Measurements from ENCODE around the gene MMP25.
"Not testable (repeated sequence)": the region's sequence is repeated elsewhere in the genome, so short reads cannot be mapped to it uniquely, and the experiment has no call there.

Gene MMP25

DNA sequence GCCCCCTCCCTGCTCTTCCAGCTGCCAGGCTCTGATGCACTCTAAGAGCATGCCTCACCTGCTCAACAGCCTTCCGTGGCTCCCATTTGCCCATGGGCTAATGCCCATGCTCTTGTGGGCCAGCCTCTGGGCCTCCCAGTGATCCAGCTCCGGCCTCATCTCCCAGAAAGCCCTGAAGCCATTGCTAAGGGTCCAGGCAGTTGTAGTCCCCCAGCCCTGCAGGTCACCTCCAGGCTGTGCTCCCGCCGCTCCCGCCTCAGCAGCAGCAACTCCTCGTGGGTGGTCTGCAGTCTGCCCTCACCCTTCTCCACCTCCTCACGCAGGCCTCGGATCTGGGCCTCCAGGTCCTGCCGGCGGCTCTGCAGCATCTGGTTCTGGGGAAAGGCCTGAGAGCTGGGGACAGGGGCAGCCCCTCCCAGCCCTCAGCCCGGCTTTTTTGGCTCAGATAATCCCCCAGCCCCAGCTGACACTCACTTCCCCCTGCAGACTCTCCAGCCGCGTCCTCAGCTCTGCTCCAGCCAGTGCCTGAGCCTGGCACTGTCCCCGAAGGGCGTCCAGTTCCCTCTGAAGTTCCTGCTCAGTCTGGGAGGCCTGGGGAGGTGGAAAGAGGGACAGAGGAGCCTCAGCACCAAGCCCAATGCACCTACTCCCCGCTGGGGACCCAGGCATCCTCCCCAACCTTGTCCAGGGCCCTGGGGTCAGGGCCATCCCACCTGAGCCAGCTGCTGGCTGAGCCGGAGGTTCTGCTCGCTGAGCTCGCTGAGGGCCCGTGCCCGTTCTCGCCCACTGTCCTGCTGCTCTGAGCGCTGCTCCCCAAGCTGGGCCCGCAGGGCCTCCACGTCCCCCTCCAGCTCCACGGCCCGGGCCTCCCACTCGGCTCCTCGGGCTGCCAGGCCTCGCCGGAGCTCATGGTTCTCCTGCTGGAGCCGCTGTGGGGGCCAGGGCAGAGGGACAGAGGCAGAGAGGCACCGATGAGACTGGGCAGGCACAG is 15.8 kb upstream of the MMP25 start:
- DNase-seq = no peak

DNA sequence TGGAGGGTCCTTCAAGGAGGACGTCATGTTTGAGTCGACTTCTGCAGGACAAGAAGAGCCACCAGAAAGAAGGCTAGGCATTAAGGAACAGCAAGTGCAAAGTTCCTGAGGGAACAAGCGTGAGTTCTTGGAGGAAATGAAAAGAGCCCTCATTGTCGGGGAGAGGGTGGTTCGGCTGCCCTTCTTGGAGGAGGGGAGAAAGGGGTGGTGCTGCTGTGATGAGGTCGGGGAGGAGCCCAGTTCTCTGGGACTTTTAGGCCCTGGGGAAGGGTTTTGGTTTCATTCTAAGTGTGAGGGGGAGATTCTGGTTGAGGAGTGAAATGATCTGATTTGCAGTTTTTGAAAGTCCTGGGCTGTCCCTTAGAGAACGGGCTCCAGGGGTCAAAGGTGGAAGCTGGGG is 13.7 kb upstream of the MMP25 start:
- no peak for DNase-seq

DNA sequence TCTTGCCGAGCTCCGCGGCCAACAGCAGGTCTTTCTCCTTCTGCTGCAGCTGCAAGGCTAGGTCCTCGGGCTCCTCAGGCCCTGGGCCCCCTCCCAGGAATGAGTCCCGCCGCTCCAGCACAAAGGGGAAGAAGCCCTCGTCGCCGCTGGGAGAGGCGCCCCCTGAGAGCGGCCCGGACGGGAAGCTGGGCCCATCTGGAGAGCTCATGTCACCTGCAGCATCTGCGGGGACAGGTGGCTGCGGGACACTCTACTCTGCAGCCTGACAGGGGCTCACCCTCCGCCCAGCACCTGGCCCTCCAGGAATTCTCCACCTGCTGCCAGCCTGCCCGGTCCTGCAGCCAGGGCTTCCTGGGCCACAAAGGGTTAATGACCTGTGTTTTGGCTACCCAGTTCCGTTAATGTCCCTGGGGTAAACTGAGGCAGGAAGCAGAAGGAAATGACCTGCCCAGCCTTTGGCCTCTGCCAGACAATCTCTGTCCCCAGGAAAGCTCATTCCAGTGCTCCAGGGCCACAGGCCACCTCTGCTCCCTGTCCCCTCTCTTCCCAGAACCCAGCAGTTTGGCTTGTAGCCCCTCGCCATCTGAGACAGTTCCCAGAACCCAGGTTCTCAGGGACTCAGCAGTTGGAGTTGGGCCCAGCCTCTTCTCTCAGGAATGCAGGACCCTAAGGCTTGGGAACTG is 10.9 kb upstream of the MMP25 start:
- DNase-seq = no peak

DNA sequence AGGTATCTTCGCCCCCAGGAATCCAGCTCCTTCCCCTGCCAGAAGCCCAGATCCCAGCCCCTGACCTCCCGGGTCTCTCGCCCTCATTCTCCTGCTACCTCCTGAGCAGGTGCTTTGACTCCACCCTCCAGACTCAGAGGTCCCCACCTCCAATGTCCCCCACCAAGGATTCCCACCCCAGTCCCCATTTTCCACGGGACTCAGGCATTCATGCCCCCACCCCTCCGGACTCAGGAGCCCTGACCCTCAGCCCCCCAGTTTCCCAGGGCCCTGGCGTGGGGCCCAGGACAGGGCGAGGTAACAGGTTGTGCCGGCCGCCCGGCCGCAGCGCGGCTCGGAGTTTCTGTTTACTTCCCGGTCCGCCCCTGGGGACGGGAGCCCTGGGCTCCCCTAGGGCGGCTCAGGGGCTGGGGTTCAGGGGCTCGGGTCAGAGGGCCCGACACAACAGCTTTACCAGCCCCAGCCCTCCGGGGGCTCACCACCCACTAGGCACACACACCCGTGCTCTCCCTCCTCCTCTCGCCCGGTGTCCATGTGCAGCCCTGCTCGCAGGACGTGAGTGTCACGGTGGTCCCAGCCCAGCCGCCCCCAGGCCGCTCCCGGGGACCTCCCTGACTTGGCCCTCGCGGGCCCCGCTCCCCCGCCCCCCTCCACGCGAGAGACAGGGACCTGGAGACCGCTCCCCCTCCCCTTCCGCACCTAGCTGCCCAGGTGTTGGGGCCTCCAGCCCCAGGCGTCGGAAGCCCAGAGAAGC is 10.2 kb upstream of the MMP25 start:
- DNase-seq = no peak

DNA sequence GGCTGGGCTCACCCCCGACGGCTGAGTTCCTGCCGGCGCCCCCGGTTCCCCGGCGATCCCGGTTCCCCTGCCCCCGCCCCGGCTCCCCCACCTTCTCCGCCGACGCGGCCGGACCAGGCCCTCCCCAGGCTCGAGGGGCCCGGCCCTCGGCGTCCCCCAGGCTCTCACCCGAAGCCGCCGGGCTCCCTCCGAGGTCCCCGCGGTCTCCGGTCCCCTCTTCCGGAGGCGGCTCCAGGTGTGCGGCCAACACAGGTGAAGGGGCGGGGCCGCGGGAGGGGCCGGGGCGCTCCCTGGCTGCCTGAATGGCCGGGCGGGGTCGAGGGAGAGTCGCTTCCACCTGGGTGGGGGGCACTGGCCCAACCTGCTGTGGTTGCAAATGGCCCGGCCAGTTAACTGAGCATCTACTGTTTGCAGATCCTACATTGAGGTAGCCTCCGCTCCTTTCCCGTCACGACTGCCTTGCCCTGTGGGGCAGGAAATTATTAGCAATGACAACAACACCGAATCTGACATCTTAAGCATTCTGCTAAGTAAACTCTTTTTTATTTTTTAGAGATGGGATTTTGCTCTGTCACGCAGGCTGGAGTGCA is 9.5 kb upstream of the MMP25 start, which contains the start of gene BICDL2:
Gene BICDL2, minus strand, starts transcription at position 219 of the 590 bp plus-strand sequence. CDS start 1,448 bp downstream, outside the sequence.
- no peak for DNase-seq

DNA sequence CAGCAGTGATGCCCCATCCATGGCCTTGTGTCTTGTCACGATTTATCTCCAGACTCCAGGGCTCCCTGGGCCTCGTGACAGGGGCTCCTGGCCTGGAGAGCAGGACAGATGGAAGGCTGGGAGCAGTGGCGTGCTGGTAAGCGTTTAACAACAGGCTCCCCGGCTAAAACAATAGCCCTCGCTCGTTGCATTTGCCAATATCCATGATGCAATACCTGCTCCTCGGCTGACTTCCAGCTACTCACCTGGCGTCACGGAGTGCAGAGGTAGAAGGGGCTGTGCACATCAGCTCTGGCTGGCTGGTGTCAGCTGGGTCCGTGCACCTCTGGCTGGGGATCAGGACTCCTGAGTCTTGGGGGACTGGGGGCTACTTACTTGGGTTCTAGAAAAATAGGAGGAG is 8.1 kb upstream of the MMP25 start:
- DNase-seq = no peak

DNA sequence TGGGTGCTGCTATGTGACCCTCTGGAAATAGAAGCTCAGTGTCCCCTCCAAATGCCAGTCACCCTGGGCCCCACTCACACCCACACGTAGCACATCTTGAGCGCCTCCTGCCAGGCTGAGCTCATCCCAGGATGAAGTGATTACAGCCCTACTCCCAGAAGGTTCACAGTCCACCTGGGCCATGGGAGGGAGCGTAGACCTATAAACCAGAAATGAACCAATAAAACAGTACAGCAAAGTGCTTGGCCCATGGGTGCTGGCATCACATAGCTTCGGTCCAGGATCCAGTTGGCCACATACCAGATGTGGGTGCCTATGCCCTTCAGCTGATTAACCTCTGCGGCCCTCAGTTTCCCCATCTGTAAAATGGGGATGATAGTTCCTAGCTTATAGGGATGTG is 7.5 kb upstream of the MMP25 start:
- no peak for DNase-seq

DNA sequence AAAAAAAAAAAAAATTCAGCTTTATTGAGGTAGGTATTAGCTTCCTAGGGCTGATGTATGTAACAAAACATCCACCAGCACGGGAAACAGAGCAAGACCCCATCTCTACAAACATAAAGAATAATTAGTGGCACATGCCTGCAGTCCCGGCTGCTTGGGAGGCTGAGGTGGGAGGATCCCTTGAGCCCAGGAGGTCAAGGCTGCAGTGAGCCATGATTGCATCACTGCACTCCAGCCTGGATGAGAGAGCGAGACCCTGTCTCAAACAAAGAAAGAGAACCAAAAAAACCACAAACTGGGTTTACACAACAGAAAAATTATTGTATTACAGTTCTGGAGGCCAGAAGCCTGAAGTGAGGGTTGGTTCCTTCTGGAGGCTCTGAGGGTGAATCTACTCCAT is 4.0 kb upstream of the MMP25 start:
- DNase-seq = no peak

DNA sequence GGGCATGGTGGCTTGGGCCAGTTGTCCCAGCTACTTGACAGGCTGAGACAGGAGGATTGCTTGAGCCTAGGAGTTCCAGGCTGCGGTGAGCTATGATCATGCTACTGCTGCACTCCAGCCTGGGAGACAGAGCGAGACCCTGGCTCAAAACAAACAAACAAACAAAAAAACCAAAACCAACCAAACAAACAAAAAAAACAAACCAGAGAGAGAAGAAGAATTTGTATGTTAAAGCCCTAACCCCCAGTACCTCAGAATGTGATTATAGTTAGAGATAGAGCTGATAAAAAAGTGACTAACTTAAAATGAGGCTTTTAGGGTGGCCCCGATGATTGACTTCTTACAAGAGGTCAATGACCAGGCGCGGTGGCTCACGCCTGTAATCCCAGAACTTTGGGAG is 1.7 kb upstream of the MMP25 start:
- no peak for DNase-seq

DNA sequence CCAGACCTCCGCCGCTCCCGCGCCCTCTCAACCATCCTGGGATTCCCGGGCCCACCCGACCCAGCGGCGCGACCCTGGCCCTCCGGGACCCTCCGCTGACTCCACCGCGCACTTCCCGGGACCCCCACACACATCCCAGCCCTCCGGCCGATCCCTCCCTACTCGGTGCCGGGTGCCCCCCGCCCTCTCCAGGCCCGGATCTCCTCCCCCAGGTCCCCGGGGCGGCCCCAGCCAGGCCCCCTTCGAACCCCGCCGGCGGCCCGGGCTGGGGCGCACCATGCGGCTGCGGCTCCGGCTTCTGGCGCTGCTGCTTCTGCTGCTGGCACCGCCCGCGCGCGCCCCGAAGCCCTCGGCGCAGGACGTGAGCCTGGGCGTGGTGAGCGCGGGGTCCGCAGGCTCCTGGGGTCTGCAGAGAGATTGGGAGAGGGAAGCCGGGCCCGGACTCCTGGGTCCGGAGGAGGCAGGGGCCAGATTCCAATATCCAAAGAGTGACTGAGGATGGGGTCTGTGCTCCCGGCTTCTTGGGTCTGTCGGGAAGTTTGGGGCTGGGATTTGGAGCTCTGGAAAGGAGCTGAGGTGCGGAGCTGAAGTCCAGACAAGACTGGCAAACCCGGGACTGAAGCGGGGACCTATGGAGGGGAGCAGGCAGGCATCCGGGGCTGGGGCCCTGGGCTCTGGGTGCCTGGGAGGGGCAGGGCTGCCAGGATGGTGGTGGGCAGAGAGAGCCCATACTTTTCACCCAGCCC is 453 bp downstream of the MMP25 start:
- DNase-seq = no peak

DNA sequence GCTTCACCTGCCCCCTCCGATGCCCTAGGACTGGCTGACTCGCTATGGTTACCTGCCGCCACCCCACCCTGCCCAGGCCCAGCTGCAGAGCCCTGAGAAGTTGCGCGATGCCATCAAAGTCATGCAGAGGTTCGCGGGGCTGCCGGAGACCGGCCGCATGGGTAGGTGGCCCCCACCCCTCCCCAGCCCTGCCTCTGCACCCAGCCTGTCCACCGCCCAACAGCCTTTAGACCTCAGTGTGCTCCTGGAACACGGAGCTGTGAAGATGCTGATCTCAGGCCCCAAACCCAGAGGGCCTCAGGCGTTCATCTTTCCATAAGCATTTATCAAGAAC is 993 bp downstream of the MMP25 start:
- DNase-seq = no peak

DNA sequence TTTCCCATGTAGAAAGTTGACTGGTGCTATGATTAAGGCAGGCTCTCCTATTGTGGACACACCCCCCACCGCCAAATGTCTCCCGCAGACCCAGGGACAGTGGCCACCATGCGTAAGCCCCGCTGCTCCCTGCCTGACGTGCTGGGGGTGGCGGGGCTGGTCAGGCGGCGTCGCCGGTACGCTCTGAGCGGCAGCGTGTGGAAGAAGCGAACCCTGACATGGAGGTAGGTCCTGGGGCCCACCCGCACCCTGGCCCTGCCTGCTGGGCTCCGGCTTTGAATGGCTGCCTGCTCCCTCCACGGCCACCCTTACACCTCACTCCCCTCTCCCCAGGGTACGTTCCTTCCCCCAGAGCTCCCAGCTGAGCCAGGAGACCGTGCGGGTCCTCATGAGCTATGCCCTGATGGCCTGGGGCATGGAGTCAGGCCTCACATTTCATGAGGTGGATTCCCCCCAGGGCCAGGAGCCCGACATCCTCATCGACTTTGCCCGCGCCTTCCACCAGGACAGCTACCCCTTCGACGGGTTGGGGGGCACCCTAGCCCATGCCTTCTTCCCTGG is 3.6 kb downstream of the MMP25 start:
- no peak for DNase-seq

DNA sequence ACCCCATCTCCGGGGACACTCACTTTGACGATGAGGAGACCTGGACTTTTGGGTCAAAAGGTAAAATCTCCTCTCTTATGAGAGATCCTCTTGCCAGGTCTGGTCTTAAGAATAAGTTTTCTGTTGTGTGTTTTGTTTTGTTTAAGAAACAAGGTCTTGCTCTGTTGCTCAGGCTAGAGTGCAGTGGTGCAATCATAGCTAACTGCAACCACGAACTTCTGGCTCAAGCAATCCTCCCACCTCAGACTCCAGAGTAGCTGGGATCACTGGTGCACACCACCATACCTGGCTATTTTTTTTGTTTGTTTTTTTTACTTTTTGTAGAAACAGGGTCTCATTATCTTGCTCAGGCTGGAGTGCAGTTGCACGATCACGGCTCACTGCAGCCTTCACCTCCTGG is 4.1 kb downstream of the MMP25 start:
- no peak for DNase-seq

DNA sequence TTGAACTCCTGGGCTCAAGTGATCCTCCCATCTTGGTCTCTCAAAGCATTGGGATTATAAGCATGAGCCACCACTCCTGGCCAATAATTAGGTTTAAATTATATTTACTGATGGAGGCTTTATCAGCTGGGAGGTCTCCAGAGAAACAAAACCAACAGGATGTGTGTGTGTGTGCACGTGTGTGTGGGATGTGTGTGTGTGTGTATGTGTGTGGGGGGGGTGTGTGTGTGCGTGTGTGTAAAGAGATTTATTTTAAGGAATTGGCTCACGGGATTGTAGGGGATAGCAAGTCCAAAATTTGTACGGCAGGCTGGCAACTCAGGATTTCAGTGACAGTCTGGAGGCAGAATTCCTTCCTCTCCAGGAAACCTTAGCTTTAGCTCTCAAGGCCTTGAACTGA is 4.6 kb downstream of the MMP25 start:
- no peak for DNase-seq

DNA sequence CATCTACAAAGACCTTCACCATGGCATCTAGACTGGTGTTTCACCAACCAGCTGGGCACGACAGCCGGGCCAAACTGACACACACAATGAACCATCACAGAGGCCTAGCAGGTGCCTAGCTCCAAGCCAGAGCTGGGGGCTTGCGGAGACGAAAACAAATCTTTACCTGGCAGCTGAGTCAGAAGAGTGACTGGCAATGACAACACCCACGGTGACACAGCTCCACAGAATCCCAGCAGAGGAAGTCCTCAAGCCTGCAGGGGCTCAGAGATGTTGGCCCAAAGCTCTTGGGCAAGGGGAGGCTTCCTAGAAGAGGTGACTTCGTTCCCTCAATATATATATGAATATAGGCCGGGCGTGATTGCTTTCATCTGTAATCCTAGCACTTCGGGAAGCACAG is 5.1 kb downstream of the MMP25 start:
- no peak for DNase-seq

DNA sequence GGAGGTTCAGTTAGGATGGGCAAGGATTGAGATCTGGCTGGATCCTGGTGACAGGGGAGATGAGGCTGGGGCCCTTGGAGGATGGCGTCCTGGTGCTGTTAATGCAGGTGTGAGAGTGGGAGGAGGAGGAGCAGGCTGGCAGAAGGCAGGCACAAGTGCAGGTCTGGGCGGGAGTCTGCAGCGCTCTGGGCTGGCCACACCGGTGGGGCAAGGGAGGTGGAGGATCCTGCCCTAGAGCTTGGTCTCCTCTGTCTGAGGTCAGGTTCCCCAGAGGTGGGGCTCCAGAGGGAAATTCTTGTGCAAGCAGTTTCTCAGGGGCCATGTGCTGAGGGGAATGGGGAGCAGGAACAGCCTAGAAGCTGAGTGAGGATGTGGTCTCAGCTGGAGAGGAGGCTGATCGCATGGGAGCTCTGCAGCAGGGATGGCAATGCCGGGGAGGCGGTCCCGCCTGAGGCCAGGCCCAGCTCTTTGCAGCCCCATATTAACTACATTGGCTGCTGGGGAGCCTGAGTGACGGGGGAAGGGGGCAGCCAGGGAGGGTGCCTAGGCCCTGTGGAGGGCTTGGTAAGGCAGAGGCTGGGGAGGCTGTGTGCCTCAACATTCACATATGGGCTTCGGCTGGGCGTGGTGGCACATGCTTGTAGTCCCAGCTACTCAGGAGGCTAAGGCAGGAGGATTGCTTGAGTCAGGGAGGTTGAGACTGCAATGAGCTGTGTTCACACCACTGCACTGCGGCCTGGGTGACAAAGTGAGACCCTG is 6.4 kb downstream of the MMP25 start:
- not testable (repeated sequence) for DNase-seq

DNA sequence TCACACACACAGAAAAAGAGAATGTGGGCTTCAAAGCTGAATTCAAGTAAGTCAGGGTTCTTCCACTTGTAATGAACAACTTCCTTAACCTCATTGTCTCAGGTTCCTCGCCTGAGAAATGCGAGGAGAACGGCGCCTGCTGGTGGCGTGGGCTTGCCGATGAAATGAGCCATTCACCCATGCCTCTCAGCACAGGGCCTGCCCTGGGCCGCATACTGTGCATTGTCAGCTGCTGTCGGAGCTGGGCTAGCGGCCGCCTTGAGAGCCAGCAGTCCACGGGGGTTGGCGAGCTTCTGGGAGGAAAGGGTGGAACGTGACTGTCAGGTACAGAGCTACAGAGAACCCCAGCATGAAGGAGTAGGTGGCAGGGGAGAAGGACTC is 7.0 kb downstream of the MMP25 start:
- DNase-seq = not testable (repeated sequence)

DNA sequence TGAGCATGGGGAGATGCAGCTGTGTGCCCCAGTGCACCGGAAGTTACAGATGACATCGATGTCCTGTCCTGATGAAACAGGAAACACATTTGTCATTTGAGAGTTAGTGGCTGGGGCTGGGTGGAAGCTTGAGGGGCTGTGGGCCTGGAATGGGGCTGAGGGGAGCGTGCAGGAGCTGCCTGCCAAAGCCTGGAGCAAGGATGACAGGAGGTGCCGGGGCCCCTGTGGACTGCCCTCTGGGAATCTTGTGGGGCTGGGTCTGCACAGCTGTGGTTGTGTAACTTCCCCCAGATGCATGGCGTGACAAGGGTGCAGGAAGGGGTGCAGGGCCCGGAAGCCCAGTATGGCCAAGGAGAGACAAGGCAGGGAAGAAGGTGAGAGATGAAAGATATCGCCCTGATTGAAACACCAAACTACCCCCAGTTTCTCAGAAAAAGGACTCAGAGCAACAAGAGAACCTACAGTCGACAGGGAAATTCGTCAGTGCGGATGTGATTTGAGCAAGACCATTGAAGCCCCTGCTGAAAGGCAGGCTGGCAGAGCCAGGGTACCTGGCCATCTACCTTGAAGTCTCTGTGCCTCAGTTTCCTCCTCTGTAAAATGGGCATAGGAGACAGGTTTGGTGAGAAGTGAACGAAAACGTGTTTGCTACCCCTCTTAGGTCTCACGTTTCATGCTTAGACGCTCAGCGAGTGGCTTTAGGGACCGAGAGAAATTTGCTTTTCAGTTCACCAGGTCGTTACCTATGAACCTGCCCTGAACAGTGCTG is 8.8 kb downstream of the MMP25 start:
- DNase-seq = no peak

DNA sequence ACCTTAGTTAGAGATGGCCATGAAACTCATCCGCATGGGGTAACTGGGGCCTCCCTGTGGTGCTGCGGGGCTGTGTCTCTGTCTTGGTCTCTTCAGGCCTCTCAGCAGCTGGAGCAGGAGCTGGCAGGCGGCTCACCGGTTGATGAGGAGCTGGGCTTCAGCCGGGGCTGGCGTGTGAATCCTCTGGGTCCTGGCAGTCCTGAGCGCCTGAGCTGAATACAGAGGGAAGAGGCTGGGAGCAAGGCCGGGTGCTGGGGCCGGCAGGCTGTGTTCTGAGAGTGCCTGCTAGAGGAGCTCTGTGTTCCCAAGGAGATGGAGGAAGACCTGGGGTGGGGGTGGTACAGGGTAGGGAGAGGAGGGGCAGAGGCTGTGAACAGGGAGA is 9.4 kb downstream of the MMP25 start:
- not testable (repeated sequence) for DNase-seq
